ENCODE measurements around the gene CDHR2. TPM values are rescaled to one million over a fixed set of nuclear protein-coding genes. Genes with fewer than 3 reads are reported as not detected.
"Not testable (repeated sequence)": the region's sequence is repeated elsewhere in the genome, so short reads cannot be mapped to it uniquely, and the experiment has no call there.

Gene CDHR2
- total RNA-seq, 2 donors from 2014 or later: 0.67 to 0.81 TPM

DNA sequence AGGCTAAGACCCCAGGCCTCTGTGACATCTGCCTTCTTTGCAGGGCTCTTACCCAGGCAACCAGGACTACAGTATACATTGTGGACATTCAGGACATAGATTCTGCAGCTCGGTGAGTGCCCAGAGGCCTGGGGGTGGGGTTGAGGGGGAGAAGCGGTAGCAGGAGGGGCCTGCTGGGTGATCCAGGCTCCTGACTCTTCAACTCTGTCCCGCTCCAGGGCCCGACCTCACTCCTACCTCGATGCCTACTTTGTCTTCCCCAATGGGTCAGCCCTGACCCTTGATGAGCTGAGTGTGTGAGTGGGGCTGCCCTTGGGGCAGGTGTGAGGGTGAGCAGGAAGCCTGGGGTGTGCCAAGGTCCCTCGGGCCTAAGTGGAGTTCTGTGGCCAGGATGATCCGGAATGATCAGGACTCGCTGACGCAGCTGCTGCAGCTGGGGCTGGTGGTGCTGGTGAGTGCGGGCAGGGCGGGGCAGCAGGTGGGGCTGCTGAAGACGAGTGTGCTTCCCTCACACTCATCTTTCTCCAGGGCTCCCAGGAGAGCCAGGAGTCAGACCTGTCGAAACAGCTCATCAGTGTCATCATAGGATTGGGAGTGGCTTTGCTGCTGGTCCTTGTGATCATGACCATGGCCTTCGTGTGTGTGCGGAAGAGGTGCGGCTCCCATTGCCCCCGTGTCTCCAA lies 41.0 kb downstream of the CDHR2 start:
- H3K4me3 Mint-ChIP-seq: no peak overlapping the region
- H3K9me3 Mint-ChIP-seq: peaks cover 2 to 4% of the 10 kb centered on the region in 2 donors
- H3K27me3 Mint-ChIP-seq (ENCODE audit: low read depth): no peaks in the 10 kb centered on the region
- H3K36me3 Mint-ChIP-seq (ENCODE audit: insufficient read depth in 2 of 2): peaks cover 0 to 6% of the 10 kb centered on the region in 2 donors
- no peak overlapping the region for H3K27ac Mint-ChIP-seq
- H3K4me1 Mint-ChIP-seq (ENCODE audit: low read depth): no peaks in the 10 kb centered on the region
- ATAC-seq (replicated peaks in 1 of 2) (no peak), DNase-seq (no peak)

DNA sequence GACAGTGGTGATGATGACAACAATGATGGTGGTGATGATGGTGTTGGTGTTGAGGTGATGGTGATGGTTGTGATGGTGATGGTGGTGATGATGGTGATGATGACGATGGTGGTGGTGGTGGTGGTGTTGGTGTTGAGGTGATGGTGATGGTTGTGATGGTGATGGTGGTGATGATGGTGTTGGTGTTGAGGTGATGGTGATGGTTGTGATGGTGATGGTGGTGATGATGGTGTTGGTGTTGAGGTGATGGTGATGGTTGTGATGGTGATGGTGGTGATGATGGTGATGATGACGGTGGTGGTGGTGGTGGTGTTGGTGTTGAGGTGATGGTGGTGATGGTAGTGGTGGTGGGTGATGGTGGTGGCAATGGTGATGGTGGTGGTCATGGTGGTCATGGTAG lies 42.5 kb downstream of the CDHR2 start:
- H3K27me3 Mint-ChIP-seq (ENCODE audit: low read depth); H3K4me3 Mint-ChIP-seq; ATAC-seq (replicated peaks in 1 of 2); H3K27ac Mint-ChIP-seq; H3K9me3 Mint-ChIP-seq; H3K36me3 Mint-ChIP-seq (ENCODE audit: insufficient read depth in 2 of 2); H3K4me1 Mint-ChIP-seq (ENCODE audit: low read depth); DNase-seq: not testable (repeated sequence)

DNA sequence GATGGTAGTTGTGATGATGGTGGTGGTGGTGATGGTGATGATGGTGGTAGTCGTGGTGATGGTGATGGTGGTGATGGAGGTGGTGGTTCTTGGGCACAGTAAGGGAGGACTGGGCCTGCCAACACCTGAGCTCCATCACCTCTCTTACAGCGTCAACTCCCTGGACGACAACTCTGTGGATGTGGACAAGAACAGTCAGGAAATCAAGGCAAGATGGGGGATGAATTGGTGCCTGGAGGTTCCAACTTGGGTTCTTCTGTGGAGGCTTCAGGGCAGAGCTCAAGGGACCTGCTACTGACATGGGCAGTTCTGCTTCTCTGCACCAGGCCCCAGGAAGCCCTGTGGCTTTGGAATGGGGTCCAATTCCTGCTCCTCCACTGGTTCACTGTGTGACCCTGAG lies 43.4 kb downstream of the CDHR2 start:
- no peak overlapping the region for H3K27ac Mint-ChIP-seq
- no peak overlapping the region for H3K4me3 Mint-ChIP-seq
- H3K9me3 Mint-ChIP-seq: no peaks in the 10 kb centered on the region
- DNase-seq (no peak), ATAC-seq (replicated peaks in 1 of 2) (no peak)
- no peaks in the 10 kb centered on the region for H3K36me3 Mint-ChIP-seq (ENCODE audit: insufficient read depth in 2 of 2)
- peaks cover 5% of the 10 kb centered on the region for H3K27me3 Mint-ChIP-seq (ENCODE audit: low read depth)
- H3K4me1 Mint-ChIP-seq (ENCODE audit: low read depth): peaks cover 4% of the 10 kb centered on the region

DNA sequence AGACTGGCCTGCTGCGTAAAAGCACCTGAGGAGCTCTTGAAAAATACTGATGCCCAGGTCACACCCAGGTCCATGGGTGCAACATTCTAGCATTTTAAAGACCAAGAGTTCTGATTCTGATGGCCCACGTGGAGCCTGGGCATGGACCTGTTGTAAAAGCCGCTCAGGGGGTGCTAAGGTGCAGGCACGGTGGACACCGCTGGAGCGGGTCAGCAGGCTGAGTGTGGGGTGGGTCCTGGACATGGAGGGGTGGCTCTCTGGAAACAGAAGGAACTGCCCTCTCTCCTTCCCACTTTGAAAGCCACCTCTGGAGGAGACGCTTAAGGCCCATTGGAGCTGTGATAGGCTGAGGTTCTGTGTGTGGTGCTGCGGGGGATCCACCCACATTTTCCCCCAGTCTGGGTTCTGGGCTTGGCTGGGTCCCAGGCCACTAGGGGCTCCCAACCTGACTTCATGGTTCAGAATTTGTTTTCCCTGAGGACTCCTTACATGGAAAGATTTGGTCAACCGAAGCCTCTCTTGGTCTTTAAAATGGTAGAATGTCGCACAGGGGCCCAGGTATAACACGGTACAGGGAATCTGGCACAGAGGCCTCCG lies 44.2 kb downstream of the CDHR2 start:
- ATAC-seq (replicated peaks in 1 of 2) (no peak), DNase-seq (no peak)
- Mint-ChIP-seq H3K27ac (no peak overlapping the region), H3K4me3 (no peak overlapping the region), H3K9me3 (no peaks in the 10 kb centered on the region), H3K27me3 (ENCODE audit: low read depth) (peaks cover 5% of the 10 kb centered on the region), H3K4me1 (ENCODE audit: low read depth) (peaks cover 4% of the 10 kb centered on the region), H3K36me3 (ENCODE audit: insufficient read depth in 2 of 2) (no peaks in the 10 kb centered on the region)

DNA sequence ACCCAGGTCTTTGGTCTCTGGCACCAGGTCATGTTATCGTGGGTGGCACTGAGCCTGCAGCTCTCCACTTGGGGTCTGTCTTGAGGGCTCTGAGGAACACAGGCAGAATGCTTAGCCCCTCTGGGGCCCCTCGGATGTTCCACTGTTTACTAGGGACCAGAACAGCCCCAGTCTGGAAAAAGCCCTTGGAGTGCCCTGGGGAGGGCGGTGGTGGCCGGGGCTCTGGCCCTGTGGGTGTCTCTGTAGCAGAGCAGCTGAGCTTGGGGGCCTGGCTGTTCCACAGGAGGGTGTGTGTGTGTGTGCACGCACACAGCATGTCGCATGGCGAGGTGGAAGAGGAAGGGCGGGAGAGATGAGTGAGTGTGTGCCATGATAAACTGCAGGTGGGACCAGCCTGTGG lies 45.4 kb downstream of the CDHR2 start:
- H3K9me3 Mint-ChIP-seq: no peaks in the 10 kb centered on the region
- no peaks in the 10 kb centered on the region for H3K36me3 Mint-ChIP-seq (ENCODE audit: insufficient read depth in 2 of 2)
- no peak overlapping the region for H3K27ac Mint-ChIP-seq
- H3K27me3 Mint-ChIP-seq (ENCODE audit: low read depth): peaks cover 13% of the 10 kb centered on the region
- DNase-seq: no peak
- H3K4me1 Mint-ChIP-seq (ENCODE audit: low read depth): peaks cover 8% of the 10 kb centered on the region
- no peak for ATAC-seq (replicated peaks in 1 of 2)
- H3K4me3 Mint-ChIP-seq: peak overlapping the region in 1 of 2 donors; percentile 21

DNA sequence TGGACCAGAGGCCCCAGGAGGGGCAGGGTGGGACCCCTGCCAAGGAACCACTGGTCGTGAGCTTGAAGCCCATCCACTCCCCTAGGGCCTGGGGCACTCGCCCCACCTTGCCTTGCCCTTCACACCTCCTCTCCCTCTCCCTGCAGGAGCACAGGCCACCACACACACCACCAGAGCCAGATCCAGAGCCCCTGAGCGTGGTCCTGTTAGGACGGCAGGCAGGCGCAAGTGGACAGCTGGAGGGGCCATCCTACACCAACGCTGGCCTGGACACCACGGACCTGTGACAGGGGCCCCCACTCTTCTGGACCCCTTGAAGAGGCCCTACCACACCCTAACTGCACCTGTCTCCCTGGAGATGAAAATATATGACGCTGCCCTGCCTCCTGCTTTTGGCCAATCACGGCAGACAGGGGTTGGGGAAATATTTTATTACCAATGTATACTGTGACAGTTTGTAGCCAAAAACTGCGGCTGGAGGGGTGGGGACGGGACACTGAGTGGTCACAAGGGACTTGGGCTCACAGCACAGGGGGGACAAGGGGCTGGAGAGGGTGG lies 46.3 kb downstream of the CDHR2 start:
- Mint-ChIP-seq H3K4me1 (ENCODE audit: low read depth) (peaks cover 15% of the 10 kb centered on the region), H3K27me3 (ENCODE audit: low read depth) (peaks cover 13% of the 10 kb centered on the region), H3K9me3 (no peaks in the 10 kb centered on the region), H3K4me3 (no peak overlapping the region), H3K27ac (no peak overlapping the region), H3K36me3 (ENCODE audit: insufficient read depth in 2 of 2) (no peaks in the 10 kb centered on the region)
- ATAC-seq (replicated peaks in 1 of 2) (no peak), DNase-seq (no peak)

DNA sequence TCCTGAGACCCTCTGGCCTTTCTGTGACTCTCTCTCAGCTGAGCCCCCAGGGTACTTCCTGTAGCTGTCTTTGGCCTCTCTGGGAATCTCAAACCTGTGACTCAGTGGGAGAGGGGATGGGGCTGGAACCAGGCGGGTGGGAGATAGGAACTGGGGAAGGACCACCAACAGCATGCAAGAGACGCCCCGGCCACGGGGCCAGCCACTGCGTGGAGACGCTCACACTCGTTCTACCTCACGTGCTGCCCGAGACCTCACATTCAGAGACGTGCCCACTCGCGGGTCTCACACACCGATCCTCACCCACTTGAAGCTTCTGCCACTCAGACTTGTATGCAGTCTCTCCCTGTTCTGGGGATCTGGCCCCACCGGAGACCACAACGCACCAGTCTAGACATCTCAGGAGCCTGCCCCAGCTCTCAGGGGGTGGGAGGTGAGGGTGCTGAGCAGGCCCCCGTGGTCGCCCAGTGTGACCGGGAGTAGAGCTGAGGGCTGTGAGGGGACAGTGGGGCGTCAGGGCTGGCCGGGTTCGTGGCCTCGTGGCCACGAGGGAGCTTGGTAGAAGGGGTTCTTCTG lies 47.0 kb downstream of the CDHR2 start:
- H3K4me1 Mint-ChIP-seq (ENCODE audit: low read depth): peaks cover 15% of the 10 kb centered on the region
- peaks cover 13% of the 10 kb centered on the region for H3K27me3 Mint-ChIP-seq (ENCODE audit: low read depth)
- DNase-seq: no peak
- no peak for ATAC-seq (replicated peaks in 1 of 2)
- no peak overlapping the region for H3K27ac Mint-ChIP-seq
- no peaks in the 10 kb centered on the region for H3K9me3 Mint-ChIP-seq
- H3K36me3 Mint-ChIP-seq (ENCODE audit: insufficient read depth in 2 of 2): no peaks in the 10 kb centered on the region
- H3K4me3 Mint-ChIP-seq: peak overlapping the region; percentile 69 to 73

DNA sequence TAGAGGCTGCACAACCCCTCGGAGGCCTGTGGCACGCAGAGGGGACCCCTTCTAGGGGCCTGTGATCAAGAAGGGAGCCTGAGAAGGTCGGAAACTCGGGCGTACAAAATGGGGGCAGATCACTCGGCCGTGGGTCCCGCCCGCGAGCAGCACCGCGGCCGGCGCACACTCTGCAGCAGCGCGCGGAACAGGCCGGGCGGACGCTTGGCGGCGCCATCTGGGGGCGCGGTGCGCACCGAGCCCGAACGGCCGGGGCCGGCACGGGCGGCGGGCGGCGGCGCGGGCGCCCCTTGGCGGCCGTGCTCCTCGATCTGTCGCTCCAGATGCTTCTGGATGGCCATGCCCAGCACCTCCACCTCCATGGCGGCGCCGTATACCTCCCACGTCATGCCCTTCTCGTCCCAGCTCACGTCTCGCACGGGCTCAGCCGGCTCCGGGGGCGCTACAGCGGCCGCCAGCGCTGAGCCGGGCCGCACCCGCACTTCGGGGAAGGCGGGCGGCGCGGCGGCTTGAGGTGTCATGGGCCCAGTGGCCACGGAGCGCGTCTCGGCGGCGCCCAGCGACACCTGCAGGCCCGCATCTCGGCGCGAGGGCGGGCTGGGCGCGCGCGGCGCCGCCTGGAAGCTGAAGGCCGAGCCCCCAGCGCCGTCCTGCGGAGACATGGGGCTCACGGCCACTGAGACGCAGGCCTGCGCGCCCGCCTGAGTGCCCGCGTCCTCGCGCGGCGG lies 47.7 kb downstream of the CDHR2 start:
- DNase-seq (peak; percentile 77), ATAC-seq (replicated peaks in 1 of 2) (peak; percentile 90 to 94)
- no peaks in the 10 kb centered on the region for H3K36me3 Mint-ChIP-seq (ENCODE audit: insufficient read depth in 2 of 2)
- peaks cover 15% of the 10 kb centered on the region for H3K4me1 Mint-ChIP-seq (ENCODE audit: low read depth)
- H3K27me3 Mint-ChIP-seq (ENCODE audit: low read depth): peaks cover 13% of the 10 kb centered on the region
- no peaks in the 10 kb centered on the region for H3K9me3 Mint-ChIP-seq
- peak overlapping the region; percentile 72 to 73 for H3K4me3 Mint-ChIP-seq
- no peak overlapping the region for H3K27ac Mint-ChIP-seq

DNA sequence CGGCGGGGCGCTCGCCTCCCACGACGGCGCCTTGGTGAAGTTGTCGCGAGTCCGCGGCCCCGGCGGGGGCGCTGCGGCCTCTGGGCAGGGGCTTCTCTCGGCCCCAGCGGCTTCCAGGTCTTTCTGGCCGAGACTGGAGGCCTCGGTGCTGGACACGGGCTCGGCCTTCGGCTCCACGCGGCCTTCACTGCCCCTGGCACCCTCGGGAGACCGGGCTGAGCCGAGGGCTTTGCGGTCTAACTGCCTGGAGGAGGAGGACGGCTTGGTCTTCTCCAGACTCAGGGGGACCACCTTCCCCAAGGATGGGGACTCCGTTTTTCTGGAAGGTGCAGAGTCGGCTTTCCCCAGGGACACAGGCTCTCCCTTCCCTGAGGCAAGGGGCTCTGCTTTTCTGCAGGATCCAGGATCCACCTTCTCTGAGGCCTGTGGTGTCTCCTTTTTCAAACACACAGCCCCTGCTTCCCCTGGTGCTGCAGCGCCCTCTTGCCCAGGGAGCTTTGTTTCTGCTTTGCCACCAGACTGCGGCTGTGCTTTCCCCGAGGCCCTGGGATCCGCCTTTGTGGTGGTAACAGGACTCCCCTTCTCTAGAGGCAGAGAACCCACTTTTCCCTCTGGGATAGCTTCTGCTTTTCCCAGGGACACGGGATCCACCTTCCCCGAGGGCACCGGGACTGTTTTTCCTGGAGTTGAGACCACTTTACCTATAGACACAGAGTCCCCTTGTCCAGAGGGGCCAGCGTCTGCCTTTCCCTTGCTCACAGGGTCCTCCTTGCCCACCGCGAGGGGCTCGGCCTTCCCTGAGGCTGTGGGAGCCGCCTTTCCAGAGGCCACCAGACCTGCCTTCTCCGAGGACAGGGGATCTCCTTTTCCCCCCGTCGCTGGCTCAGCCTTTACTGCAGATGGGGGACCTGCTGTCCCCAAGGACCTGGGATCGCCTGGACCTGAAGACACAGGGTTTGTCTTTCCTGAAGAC lies 48.6 kb downstream of the CDHR2 start:
- Mint-ChIP-seq H3K9me3 (no peaks in the 10 kb centered on the region), H3K27me3 (ENCODE audit: low read depth) (peaks cover 13% of the 10 kb centered on the region), H3K27ac (no peak overlapping the region), H3K36me3 (ENCODE audit: insufficient read depth in 2 of 2) (no peaks in the 10 kb centered on the region), H3K4me1 (ENCODE audit: low read depth) (peaks cover 15% of the 10 kb centered on the region), H3K4me3 (peak overlapping the region; percentile 42 to 65)
- ATAC-seq (replicated peaks in 1 of 2) (no peak), DNase-seq (no peak)

DNA sequence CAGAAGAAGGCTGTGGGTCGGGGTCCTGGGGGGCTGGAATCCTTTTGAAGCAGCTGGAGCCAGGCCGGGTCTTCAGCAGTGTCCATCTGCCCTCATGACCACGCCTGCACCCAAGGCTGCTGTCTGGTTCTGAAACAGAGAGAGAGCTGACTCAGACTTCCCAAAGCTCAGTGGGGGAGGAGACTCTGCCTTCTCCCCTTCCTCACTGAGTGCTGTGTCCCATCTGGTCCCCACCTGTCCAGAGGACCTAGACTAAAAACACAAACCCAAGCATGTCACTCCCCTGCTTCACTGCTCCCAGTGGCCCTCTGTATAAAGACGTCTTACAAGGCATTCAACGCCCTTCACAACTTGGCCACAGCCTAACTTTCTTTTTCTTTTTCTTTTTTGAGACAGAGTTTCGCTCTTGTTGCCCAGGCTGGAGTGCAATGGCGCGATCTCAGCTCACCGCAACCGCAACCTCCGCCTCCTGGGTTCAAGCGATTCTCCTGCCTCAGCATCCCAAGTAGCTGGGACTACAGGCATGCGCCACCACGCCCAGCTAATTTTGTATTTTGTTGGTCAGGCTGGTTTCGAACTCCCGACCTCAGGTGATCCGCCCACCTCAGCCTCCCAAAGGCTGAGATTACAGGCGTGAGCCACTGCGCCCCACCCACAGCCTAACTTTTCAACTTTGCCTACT lies 50.7 kb downstream of the CDHR2 start:
- not testable (repeated sequence) for H3K9me3 Mint-ChIP-seq; H3K27ac Mint-ChIP-seq; H3K36me3 Mint-ChIP-seq (ENCODE audit: insufficient read depth in 2 of 2); H3K4me3 Mint-ChIP-seq; DNase-seq; ATAC-seq (replicated peaks in 1 of 2)
- Mint-ChIP-seq H3K4me1 (ENCODE audit: low read depth) (peaks cover 15% of the 10 kb centered on the region), H3K27me3 (ENCODE audit: low read depth) (peaks cover 13% of the 10 kb centered on the region)

DNA sequence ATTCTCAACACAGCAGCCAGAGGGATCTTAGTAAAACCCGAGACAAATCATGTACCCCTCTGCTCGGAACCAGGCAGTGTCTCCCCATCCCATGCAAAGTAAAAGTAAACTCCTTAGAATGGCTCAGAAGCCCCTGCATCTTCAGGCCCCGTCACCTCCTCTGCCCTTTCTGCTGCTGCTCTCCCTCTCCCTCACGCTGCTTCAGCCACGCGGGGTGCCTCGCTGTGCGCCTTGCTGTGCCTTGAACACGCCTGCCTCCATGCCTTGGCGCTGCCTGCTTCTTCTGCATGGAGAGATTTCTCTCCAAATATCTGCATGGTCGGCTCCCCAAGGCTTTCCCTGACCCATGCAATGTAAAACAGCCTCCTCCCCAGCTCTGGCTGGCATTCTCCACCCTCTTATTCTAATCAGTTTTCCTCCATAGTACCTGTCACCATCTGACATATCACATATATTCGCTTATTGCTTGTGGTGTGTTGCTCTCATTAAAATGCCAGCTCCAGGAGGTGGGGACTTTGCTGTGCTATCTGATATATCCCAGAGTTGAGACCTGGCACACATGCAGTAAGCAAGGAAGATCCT lies 52.9 kb downstream of the CDHR2 start:
- Mint-ChIP-seq H3K36me3 (ENCODE audit: insufficient read depth in 2 of 2) (no peaks in the 10 kb centered on the region), H3K27me3 (ENCODE audit: low read depth) (peaks cover 7% of the 10 kb centered on the region), H3K4me3 (no peak overlapping the region), H3K9me3 (no peaks in the 10 kb centered on the region), H3K27ac (no peak overlapping the region), H3K4me1 (ENCODE audit: low read depth) (peaks cover 11% of the 10 kb centered on the region)
- ATAC-seq (replicated peaks in 1 of 2) (no peak), DNase-seq (no peak)

All from activated T-cell treated with anti-CD3 and anti-CD28 coated beads, Interleukin-2, amount 50 U/mL, for 72 hours (primary cell).